GM10847 (cell line): ENCODE data around the gene MCF2L2.

Experiments
- POLR2A ChIP-seq: IDR thresholded peaks from 2 replicates; pipeline ENCODE4 v1.6.1; 2011; ENCODE audit not compliant: insufficient read length; ENCODE audit errors: extremely low read depth

MCF2L2 gene

GRCh38 chr3:183262875-183263378 is 165.5 kb downstream of the MCF2L2 start:
- TF ChIP-seq POLR2A = no peak

DNA sequence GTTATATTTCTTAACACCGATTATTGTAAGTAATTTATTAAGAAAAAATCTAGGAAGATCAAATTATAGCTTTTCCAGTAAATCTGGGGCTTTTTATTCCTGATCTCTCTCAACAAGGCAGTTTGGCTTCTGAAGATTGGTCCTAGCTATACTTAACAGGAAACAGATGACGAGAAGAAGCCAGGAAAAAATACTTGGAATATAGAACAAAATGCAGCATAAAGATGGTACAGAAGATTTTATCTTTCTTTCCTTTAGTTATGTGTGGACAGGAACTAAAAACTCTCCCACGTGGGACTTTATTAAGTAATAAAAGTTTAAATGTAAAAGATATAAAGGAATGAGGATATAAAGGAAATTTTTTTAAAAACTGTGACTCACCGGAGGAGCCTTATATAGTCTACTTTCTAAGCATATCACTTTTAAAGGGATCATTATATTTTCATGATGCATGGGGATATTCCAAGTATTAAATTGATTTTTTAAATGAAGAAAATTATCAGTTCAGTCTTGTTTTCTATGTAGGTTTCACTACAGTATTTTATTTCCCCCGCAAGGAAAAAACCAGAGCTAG is 167.2 kb downstream of the MCF2L2 start:
- TF ChIP-seq POLR2A = no peak

DNA sequence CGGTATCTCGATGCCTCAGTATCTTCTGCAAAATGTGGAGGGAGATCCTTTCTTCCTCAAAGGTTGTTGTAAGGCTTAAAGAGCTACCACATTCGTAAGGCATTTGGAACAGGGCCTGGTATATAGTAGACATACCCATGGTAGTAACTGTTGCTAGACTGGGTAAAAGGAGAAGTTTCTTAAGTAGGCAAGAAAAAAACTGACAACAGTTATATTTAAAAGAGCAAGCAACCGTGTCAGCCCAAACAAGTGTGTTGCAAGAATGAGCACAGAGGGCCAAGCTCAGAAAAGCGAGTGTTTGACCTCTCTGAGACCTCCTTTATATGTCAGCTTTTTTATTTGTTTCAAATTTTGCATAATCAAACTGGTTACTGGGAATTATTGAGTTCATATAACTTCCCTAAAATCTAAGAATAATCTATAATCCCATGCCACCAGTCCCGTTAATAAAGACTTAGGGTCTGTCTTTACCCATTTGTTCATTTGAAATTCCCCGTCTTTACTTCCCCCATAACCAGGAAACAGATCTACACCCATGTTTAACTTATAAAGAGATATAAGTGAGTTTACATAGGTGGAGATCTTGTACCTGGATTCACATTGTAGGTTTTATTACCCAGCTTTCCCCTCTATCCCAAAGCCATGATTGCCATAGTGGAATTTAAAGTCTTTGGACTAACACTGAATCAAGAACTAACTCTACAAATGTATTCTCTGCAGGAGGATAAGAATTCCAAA is 168.1 kb downstream of the MCF2L2 start:
- no peak for TF ChIP-seq POLR2A

DNA sequence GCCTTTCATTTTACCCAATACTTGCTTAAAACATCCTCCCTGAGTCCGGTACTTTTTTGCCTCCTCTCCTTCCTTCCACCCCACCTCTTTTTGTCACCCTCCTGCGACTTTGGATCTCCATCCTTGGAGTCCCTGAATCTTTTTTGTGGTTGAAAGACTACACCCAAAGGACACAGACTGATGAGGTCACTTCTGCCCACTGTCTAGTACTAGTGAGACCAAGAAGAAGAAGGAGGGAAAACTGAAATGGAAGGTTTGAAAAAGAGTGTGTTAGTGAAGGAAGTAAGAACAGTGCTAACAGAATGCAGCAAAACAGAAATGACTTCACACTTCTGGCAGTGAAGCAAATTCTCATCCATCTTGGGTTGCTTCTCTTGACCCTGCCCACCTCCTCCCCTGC is 168.8 kb downstream of the MCF2L2 start:
- TF ChIP-seq POLR2A = no peak

- TF ChIP-seq POLR2A = no peak
Measured at GRCh38 chr3:183259087-183259486, 169.3 kb downstream of the MCF2L2 start.

DNA sequence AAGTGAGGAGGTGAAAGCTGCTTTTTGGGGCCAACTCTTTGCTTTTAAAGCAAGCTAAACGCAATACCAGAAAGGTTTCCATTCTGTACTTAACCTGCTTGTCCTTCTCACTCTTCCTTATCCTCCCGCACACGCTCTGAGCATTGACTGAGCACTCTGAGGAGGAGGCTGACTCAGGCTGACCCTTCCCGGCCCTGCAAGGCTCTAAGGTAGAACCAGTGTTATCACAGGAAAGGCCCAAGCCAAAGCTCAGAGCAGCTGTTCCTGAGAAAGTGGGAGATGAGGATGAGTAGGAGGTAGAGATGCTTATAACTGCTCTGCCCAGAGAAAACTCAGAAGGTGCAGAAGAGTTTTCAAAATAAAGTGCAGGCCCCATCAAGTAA is 173.1 kb downstream of the MCF2L2 start:
- TF ChIP-seq POLR2A = no peak

GRCh38 chr3:183254487-183255347 is 173.7 kb downstream of the MCF2L2 start:
- no peak for TF ChIP-seq POLR2A

DNA sequence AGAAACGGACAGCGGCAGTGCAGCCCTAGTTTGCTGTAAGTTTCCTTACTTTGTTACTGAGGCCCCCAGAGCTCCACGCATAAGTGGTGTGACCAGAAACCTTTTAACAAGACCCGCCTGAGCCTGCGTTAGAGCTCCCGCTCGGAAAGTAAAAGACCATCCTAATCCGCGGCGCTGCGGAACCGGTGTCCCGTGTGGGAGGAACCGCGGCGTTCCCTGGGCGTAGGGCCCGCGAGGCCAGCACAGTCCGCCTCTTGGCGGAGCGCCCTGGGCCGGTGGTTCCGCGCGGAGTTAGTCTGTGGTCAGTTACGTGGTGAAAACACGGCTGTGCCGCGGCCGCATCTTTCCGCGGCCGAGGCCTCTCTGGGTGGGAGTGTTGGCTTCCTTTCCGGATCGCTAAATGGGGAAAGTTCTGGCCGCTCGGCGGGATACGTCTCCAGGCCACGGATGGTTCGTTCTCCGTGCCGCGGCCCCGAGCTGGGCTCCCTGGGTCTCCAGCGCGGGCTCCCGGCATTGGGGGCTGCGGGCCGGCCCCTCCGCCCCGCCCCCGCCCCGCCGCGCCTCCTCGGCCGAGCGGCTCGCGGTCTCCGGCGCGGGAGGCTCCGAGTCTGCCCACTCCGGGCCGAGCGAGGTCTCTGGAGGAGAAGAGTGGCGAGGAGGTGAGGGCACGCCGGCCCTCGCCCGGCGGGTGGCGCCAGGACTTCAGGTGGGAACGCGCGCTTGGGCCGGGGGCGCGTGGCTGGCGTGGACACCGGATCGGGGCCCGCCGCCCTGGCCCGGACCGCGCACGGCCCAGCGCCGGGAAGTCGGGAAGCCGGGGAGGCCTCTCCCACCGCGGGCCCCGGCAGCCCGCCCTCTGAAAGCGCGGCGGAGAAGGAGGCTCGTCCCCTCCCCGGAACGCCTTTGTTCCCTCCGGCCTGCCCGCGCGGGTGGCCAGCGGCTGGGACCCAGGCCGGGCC is 174.6 kb downstream of the MCF2L2 start:
- TF ChIP-seq POLR2A = no peak

DNA sequence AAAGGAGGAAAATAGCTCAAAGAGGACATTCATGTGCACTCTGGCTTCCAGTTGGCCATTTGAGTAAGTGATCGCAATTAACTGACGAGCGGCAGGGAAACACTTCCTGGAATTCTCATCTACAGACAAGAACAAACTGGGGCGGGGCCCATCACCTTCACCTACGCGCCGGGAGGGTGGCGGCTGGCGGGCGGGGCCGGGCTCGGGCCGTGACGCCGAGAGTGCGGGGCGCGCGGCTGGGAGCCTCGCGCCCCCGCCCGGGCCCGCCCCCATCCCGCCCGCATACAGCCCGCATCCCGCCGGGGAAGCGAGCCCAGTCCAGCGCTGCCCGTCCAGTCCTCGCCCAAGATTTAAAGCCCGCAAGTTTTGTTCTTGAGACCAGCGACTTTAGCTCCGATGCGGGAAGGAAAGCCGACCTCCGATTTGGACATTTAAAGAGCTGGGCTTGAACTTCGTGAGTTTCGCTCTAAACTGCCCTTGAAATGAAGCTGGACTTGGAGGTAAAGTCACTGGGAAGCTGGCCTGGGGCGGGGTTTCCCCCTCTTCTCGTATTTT is 175.4 kb downstream of the MCF2L2 start, which contains the start of gene B3GNT5:
TSS of gene B3GNT5 (plus strand) at position 281 of the 555 bp plus-strand sequence. CDS start 16,546 bp downstream, outside the sequence.
- TF ChIP-seq POLR2A = no peak

- TF ChIP-seq POLR2A = no peak
Measured at GRCh38 chr3:183252118-183252782, 176.2 kb downstream of the MCF2L2 start.

GRCh38 chr3:183249006-183249718 is 179.3 kb downstream of the MCF2L2 start:
- TF ChIP-seq POLR2A = no peak

DNA sequence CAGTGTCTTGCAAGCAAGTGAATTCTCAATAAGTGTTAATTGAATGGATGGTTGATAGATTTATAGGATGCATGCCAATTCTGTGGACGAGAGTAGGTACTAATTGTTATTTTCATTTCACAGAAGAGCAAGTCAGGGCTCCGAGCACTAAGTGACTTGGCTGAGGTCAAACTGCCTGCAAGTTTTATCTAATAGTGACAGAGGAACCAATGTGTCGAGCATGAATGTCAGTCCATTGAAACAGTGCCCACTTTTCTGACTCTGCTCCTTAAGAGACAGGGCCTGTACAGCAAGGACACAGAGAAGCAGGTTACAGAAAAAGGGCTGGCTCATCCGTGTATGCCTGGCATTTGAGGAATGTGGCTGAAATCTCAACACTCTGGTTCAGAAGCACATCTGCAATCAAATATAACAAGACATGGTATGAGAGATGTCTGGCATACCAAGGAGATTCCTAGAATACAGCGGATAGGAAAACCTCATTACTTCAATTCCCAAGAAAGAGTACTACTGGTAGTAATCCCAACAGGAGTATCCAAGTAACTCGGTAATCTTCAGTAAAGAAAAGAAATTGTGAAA is 181.3 kb downstream of the MCF2L2 start:
- no peak for TF ChIP-seq POLR2A

DNA sequence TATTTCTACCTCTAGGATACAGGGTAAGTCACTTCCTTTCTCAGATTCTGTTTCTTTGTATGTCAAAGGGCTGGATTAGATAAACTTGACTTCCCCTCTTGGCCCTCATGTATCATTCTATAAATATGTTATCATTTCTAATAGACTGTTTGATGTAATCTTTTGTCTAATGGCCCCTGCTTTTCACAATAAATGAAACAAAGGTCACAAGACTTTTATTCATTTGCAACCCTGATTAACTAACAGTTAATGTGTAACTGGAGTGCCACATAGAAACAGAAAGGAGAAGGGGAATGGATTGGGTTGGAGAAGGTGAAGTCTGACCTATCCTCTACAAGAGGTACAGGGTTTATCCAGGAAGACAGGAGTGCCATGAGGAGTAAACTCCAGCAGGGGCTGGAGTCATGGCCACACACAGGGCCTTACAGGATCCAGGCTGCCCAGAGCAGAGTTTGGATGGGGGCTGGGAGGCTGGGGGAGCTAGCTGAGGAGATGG is 183.4 kb downstream of the MCF2L2 start:
- no peak for TF ChIP-seq POLR2A
